Measurements from ENCODE around the gene MAP2.

- TF ChIP-seq CTCF (IDR thresholded peaks at IDR 0.05) (no peak), POLR2A (IDR thresholded peaks at IDR 0.05) (no peak), POLR2AphosphoS5 (IDR thresholded peaks at IDR 0.05) (no peak)
Observed at GRCh38 chr2:209395229-209395628, 28.6 kb upstream of the MAP2 start.
